HG03520 (cell line): Measurements from ENCODE around the gene GALNT9.
"Not testable (repeated sequence)": the region's sequence is repeated elsewhere in the genome, so short reads cannot be mapped to it uniquely, and the experiment has no call there.

ENCODE experiments used
- ATAC-seq: cut with Tn5 transposase; IDR thresholded peaks from one replicate; pipeline ENCODE4 v1.9.1; 2021; ENCODE audit warnings: mild to moderate bottlenecking, moderate library complexity; ENCODE audit not compliant: unreplicated experiment

Gene GALNT9

GRCh38 chr12:132329036-132329719, at the start of gene GALNT9:
Gene GALNT9, minus strand, starts transcription at chr12:132329589. Its CDS starts 386 bp downstream, at chr12:132329203.
- ATAC-seq, result no peak

- ATAC-seq, result not testable (repeated sequence)
Observed at GRCh38 chr12:132379057-132379456, 49.7 kb upstream of the GALNT9 start.

- no peak for ATAC-seq
Observed at GRCh38 chr12:132377147-132377546, 47.8 kb upstream of the GALNT9 start.

- no peak for ATAC-seq
Observed at GRCh38 chr12:132376464-132376830, 47.1 kb upstream of the GALNT9 start.

- no peak for ATAC-seq
Observed at GRCh38 chr12:132375747-132376463, 46.5 kb upstream of the GALNT9 start.

- ATAC-seq, result no peak
Observed at GRCh38 chr12:132374612-132375445, 45.4 kb upstream of the GALNT9 start.

- no peak for ATAC-seq
Observed at GRCh38 chr12:132373901-132374611, 44.7 kb upstream of the GALNT9 start.

- ATAC-seq, result no peak
Observed at GRCh38 chr12:132367852-132368251, 38.5 kb upstream of the GALNT9 start.

- no peak for ATAC-seq
Observed at GRCh38 chr12:132367071-132367851, 37.9 kb upstream of the GALNT9 start.

GRCh38 chr12:132366341-132366861, 37.0 kb upstream of the GALNT9 start:
- ATAC-seq, result no peak

GRCh38 chr12:132365226-132365625, 35.8 kb upstream of the GALNT9 start:
- ATAC-seq, result no peak

- ATAC-seq, result no peak
Observed at GRCh38 chr12:132364348-132364902, 35.0 kb upstream of the GALNT9 start.

GRCh38 chr12:132363661-132364347, 34.4 kb upstream of the GALNT9 start:
- ATAC-seq, result no peak

- ATAC-seq, result no peak
Observed at GRCh38 chr12:132362996-132363660, 33.7 kb upstream of the GALNT9 start.

- ATAC-seq, result no peak
Observed at GRCh38 chr12:132360906-132361777, 31.8 kb upstream of the GALNT9 start.

GRCh38 chr12:132360410-132360809, 31.0 kb upstream of the GALNT9 start:
- ATAC-seq, result no peak

GRCh38 chr12:132359971-132360370, 30.6 kb upstream of the GALNT9 start:
- no peak for ATAC-seq

- ATAC-seq, result no peak
Observed at GRCh38 chr12:132359551-132359950, 30.2 kb upstream of the GALNT9 start.
